Right atrium auricular region (tissue), 2 donors: ENCODE results near the gene RAB3GAP1. TPM values are rescaled to one million over a fixed set of nuclear protein-coding genes. Genes with fewer than 3 reads are reported as not detected.
"Not testable (repeated sequence)": the region's sequence is repeated elsewhere in the genome, so short reads cannot be mapped to it uniquely, and the experiment has no call there.

Experiments
- DNase-seq: peaks from one replicate; pipeline ENCODE4 v3.0.0-alpha.2; 2019; ENCODE audit warnings: low spot score
- H3K27ac ChIP-seq, 2 donors: fragments of 200-600 bp; sonication (generic); 1 replicate in 1 of 2; 2 replicates in 1 of 2; pipeline ENCODE4 v1.5.1; 2016 to 2019
- H3K27me3 ChIP-seq, 2 donors: fragments of 200-600 bp; sonication (generic); one replicate each; pipeline versions ENCODE4 v1.5.1 to v1.6.0; 2017 to 2019
- H3K36me3 ChIP-seq: fragments of 200-600 bp; sonication (generic); one replicate; pipeline ENCODE4 v1.5.1; 2016
- H3K4me1 ChIP-seq, 2 donors: fragments of 200-600 bp; sonication (generic); one replicate each; pipeline versions ENCODE4 v1.5.1 to v1.6.0; 2017 to 2019
- H3K4me3 ChIP-seq, 2 donors: fragments of 200-600 bp; sonication (generic); 1 replicate in 1 of 2; 2 replicates in 1 of 2; pipeline ENCODE4 v1.5.1; 2017 to 2019; ENCODE audit warnings: mild to moderate bottlenecking in 1 of 2, moderate library complexity in 1 of 2
- H3K9me3 ChIP-seq, 2 donors: fragments of 200-600 bp; sonication (generic); one replicate each; pipeline ENCODE4 v1.5.1; 2019
- total RNA-seq, 2 donors: library from RNA; depleted of rRNA; stranded (reverse); fragments of >200 nt; gene quantifications; one replicate each; pipeline ENCODE4 v1.1.0, GENCODE V29; 2016
- TF ChIP-seq, protein P1 (sequence below), 2 donors: fragments of 200-600 bp; sonication (generic); IDR thresholded peaks; one replicate each; pipeline ENCODE4 v1.5.1; 2019; ENCODE audit warnings: antibody characterized with exemption in 2 of 2

RAB3GAP1 gene
- total RNA-seq, 2 donors from 2014 or later: 33.0 to 36.2 TPM

DNA sequence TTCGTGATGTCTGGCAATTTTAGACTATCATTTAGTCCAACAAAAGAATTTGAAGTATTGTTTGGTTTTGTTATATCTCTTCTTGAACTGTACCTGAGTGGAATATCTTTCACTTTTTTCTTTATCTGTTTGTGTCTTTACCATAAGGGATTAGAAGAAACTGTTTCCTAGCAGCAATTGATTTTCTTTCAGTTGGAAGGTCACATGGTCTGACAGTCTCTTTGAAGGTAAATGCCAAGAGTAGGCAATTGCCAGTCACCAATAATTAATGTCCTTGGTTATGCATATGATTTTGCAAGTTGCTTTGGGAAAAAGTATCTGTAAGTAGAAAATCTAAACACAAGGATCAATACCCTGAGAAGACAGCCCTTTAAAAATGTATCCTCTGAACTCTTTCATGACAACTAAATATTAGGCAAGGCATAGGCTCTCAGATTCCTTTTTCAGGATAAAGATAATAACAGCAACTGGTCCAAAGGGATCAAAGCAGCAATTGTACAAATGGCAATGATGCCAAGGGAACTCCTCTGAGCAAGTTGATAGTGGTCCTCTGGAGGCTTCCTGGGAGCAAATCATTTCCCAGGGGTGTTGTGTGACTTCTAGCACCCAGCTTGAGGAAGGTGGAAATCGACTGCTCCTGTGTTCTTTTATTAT is 22.5 kb upstream of the RAB3GAP1 start:
- no peak overlapping the region for H3K27ac ChIP-seq
- no peaks in the 10 kb centered on the region for H3K9me3 ChIP-seq
- TF ChIP-seq, protein P1, sequence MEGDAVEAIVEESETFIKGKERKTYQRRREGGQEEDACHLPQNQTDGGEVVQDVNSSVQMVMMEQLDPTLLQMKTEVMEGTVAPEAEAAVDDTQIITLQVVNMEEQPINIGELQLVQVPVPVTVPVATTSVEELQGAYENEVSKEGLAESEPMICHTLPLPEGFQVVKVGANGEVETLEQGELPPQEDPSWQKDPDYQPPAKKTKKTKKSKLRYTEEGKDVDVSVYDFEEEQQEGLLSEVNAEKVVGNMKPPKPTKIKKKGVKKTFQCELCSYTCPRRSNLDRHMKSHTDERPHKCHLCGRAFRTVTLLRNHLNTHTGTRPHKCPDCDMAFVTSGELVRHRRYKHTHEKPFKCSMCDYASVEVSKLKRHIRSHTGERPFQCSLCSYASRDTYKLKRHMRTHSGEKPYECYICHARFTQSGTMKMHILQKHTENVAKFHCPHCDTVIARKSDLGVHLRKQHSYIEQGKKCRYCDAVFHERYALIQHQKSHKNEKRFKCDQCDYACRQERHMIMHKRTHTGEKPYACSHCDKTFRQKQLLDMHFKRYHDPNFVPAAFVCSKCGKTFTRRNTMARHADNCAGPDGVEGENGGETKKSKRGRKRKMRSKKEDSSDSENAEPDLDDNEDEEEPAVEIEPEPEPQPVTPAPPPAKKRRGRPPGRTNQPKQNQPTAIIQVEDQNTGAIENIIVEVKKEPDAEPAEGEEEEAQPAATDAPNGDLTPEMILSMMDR (IDR thresholded peaks at IDR 0.05): no peak
- no peak for DNase-seq
- no peaks in the 10 kb centered on the region for H3K36me3 ChIP-seq
- no peaks in the 10 kb centered on the region for H3K27me3 ChIP-seq
- no peak overlapping the region for H3K4me3 ChIP-seq
- no peaks in the 10 kb centered on the region for H3K4me1 ChIP-seq

DNA sequence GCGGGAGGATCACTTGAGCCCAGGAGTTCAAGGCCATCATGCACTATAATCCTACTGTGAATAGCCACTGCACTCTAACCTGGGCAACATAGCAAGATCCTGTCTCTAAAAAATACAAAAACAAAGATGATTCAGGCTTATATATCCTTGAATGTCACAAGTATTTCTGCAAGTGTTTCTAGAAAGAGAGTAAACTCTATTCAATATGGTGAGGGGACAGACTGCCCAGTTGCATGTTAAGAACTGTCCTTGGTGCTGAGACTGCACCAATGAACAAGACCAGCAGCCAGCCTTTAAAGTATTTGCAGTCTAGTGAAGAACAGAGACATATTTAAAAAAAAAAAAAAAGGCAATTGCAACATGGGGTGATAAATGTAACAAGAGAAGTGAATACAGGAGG is 21.3 kb upstream of the RAB3GAP1 start:
- Histone ChIP-seq H3K27ac (no peak overlapping the region), H3K9me3 (no peaks in the 10 kb centered on the region), H3K36me3 (no peaks in the 10 kb centered on the region), H3K4me3 (no peak overlapping the region), H3K4me1 (no peaks in the 10 kb centered on the region), H3K27me3 (no peaks in the 10 kb centered on the region)
- TF ChIP-seq, protein P1 (IDR thresholded peaks at IDR 0.05): no peak
- no peak for DNase-seq

DNA sequence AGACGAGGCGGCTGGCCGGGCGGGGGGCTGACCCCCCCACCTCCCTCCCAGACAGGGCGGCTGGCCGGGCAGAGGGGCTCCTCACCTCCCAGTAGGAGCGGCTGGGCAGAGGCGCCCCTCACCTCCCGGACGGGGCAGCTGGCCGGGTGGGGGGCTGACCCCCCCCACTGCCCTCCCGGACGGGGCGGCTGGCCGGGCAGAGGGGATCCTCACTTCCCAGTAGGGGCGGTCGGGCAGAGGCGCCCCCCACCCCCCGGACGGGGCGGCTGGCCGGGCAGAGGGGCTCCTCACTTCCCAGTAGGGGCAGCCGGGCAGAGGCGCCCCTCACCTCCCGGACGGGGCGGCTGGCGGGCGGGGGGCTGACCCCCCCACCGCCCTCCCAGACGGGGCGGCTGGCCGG is 18.9 kb upstream of the RAB3GAP1 start:
- not testable (repeated sequence) for H3K36me3 ChIP-seq, DNase-seq, H3K27ac ChIP-seq

DNA sequence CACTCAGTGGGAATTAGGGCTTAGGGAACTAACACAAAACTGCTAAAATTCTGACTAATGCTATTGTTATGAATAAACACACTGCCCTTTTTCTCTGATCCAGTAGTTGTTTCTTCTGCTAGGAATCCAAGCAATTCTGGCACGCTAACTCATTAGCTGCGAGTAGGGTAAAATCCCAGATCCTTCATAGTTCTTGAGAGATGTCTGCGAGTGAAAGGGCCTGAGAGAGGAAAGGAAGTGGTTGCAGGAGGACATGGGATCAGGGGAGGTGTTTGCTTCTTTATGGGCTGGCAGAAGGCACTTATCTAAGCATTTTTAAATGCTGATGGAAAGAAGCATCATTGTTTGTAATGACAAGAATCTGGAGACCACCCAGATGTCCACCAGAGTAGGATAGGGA is 14.3 kb upstream of the RAB3GAP1 start:
- no peaks in the 10 kb centered on the region for H3K36me3 ChIP-seq
- H3K4me3 ChIP-seq: no peak overlapping the region
- no peak for DNase-seq
- H3K27me3 ChIP-seq: no peaks in the 10 kb centered on the region
- no peaks in the 10 kb centered on the region for H3K4me1 ChIP-seq
- no peaks in the 10 kb centered on the region for H3K9me3 ChIP-seq
- TF ChIP-seq, protein P1 (IDR thresholded peaks at IDR 0.05): no peak
- H3K27ac ChIP-seq: no peak overlapping the region

More for the DNA sequence above, 18.9 kb upstream of the RAB3GAP1 start:
- not testable (repeated sequence) for H3K4me3 ChIP-seq, H3K9me3 ChIP-seq, H3K4me1 ChIP-seq, H3K27me3 ChIP-seq

DNA sequence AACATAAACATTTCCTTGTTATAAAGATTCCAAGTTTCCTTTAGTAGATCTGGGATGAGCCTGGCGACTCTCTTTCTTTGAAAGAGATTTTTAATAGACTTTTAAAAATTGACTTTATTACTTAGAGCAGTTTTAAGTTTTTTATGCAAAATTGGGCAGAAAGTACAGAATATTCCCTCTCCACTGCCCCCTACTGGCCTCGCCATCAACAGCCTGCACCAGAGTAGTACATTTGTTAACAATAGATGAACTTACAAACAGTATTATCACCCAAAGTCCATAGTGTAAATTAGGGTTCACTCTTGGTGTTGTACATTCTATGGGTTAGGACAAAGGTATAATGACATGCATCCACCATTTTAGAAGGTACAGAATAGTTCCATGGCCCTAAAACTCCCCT is 8.7 kb upstream of the RAB3GAP1 start:
- H3K9me3 ChIP-seq: no peaks in the 10 kb centered on the region
- TF ChIP-seq, protein P1 (IDR thresholded peaks at IDR 0.05): peak in 1 of 2 donors; percentile 39
- H3K4me3 ChIP-seq: no peak overlapping the region
- no peaks in the 10 kb centered on the region for H3K36me3 ChIP-seq
- no peaks in the 10 kb centered on the region for H3K27me3 ChIP-seq
- no peak for DNase-seq
- H3K4me1 ChIP-seq: peaks cover 0 to 7% of the 10 kb centered on the region in 2 donors
- no peak overlapping the region for H3K27ac ChIP-seq

DNA sequence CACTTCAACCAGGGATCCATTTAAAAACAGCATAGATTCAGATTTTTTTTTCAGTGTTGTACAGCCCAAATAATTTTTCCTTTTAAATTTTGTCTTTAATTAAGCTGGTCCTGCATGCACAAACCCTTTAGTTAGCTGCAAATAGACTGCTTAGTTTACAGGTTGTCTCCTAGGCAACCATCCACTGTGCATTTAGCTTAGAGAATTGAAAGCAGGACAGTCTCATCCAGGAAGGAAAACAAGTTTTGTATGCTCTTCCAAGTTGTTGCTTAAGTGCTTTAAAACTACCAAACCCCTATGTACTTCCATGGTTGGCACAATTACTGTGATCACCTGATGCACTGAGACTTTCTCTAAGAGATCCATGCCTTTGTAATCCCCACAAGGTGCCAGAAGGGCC is 4.8 kb upstream of the RAB3GAP1 start, which contains the start of gene MAP3K19:
Gene MAP3K19 (minus strand): TSS at position 148 of the 400 bp plus-strand sequence. CDS start 22,800 bp downstream, outside the sequence.
- Histone ChIP-seq H3K4me1 (peaks cover 0 to 11% of the 10 kb centered on the region in 2 donors), H3K4me3 (no peak within 1 kb of the TSS), H3K27me3 (no peaks in the 10 kb centered on the region), H3K36me3 (no peaks in the 10 kb centered on the region), H3K9me3 (no peaks in the 10 kb centered on the region), H3K27ac (no peak within 1 kb of the TSS)
- DNase-seq: no peak
- TF ChIP-seq, protein P1 (IDR thresholded peaks at IDR 0.05): no peak
